ENCODE measurements around the gene LGALS1.
"Not testable (repeated sequence)": the region's sequence is repeated elsewhere in the genome, so short reads cannot be mapped to it uniquely, and the experiment has no call there.

Gene LGALS1

GRCh38 chr22:37680191-37680851 lies 4.9 kb downstream of the LGALS1 start:
- Histone ChIP-seq H3K36me3 (ENCODE audit: control insufficient read depth, insufficient read depth, low read length) (peaks cover 12% of the 10 kb centered on the region; the same call in 1 of the 2 replicates), H3K9ac (ENCODE audit: low read length) (no peak overlapping the region), H3K9me3 (ENCODE audit: control insufficient read depth, insufficient read depth, low read depth, low read length) (no peaks in the 10 kb centered on the region), H3K27me3 (ENCODE audit: control insufficient read depth, insufficient read depth, low read length) (no peaks in the 10 kb centered on the region), H3K4me1 (ENCODE audit: control insufficient read depth, insufficient read depth, low read length) (peaks cover 6% of the 10 kb centered on the region), H3K27ac (ENCODE audit: low read depth, low read length) (no peak overlapping the region), H3K4me3 (ENCODE audit: low read depth, low read length) (no peak overlapping the region)

GRCh38 chr22:37681001-37681424 lies 5.6 kb downstream of the LGALS1 start:
- Histone ChIP-seq H3K4me3 (ENCODE audit: low read depth, low read length) (no peak overlapping the region), H3K27me3 (ENCODE audit: control insufficient read depth, insufficient read depth, low read length) (no peaks in the 10 kb centered on the region), H3K36me3 (ENCODE audit: control insufficient read depth, insufficient read depth, low read length) (peaks cover 12% of the 10 kb centered on the region; the same call in 1 of the 2 replicates), H3K9me3 (ENCODE audit: control insufficient read depth, insufficient read depth, low read depth, low read length) (no peaks in the 10 kb centered on the region), H3K27ac (ENCODE audit: low read depth, low read length) (no peak overlapping the region), H3K9ac (ENCODE audit: low read length) (no peak overlapping the region), H3K4me1 (ENCODE audit: control insufficient read depth, insufficient read depth, low read length) (peaks cover 6% of the 10 kb centered on the region)

- no peaks in the 10 kb centered on the region for H3K9me3 ChIP-seq (ENCODE audit: control insufficient read depth, insufficient read depth, low read depth, low read length)
- no peak overlapping the region for H3K27ac ChIP-seq (ENCODE audit: low read depth, low read length)
- H3K27me3 ChIP-seq (ENCODE audit: control insufficient read depth, insufficient read depth, low read length), result no peaks in the 10 kb centered on the region
- no peak overlapping the region for H3K4me3 ChIP-seq (ENCODE audit: low read depth, low read length)
- H3K4me1 ChIP-seq (ENCODE audit: control insufficient read depth, insufficient read depth, low read length), result peaks cover 1% of the 10 kb centered on the region
- H3K9ac ChIP-seq (ENCODE audit: low read length), result no peak overlapping the region
- H3K36me3 ChIP-seq (ENCODE audit: control insufficient read depth, insufficient read depth, low read length), result peaks cover 12% of the 10 kb centered on the region; the same call in 1 of the 2 replicates
Observed at GRCh38 chr22:37681556-37682049, 6.2 kb downstream of the LGALS1 start.

- no peak overlapping the region for H3K4me3 ChIP-seq (ENCODE audit: low read depth, low read length)
- peaks cover 18% of the 10 kb centered on the region for H3K36me3 ChIP-seq (ENCODE audit: control insufficient read depth, insufficient read depth, low read length)
- H3K4me1 ChIP-seq (ENCODE audit: control insufficient read depth, insufficient read depth, low read length), result peaks cover 4% of the 10 kb centered on the region; the same call in 1 of the 2 replicates
- no peak overlapping the region for H3K9ac ChIP-seq (ENCODE audit: low read length)
- H3K27ac ChIP-seq (ENCODE audit: low read depth, low read length), result no peak overlapping the region
- no peaks in the 10 kb centered on the region for H3K27me3 ChIP-seq (ENCODE audit: control insufficient read depth, insufficient read depth, low read length)
- H3K9me3 ChIP-seq (ENCODE audit: control insufficient read depth, insufficient read depth, low read depth, low read length), result no peaks in the 10 kb centered on the region
Observed at GRCh38 chr22:37684803-37685615, 9.6 kb downstream of the LGALS1 start.

- Histone ChIP-seq H3K27me3 (ENCODE audit: control insufficient read depth, insufficient read depth, low read length) (no peaks in the 10 kb centered on the region), H3K4me1 (ENCODE audit: control insufficient read depth, insufficient read depth, low read length) (peaks cover 4% of the 10 kb centered on the region; the same call in 1 of the 2 replicates), H3K9me3 (ENCODE audit: control insufficient read depth, insufficient read depth, low read depth, low read length) (no peaks in the 10 kb centered on the region), H3K9ac (ENCODE audit: low read length) (peak within 1 kb of the TSS; percentile 96), H3K36me3 (ENCODE audit: control insufficient read depth, insufficient read depth, low read length) (peaks cover 30% of the 10 kb centered on the region), H3K4me3 (ENCODE audit: low read depth, low read length) (peak within 1 kb of the TSS; percentile 92), H3K27ac (ENCODE audit: low read depth, low read length) (peak within 1 kb of the TSS; percentile 88)
Observed at GRCh38 chr22:37686002-37686982, 10.9 kb downstream of the LGALS1 start, which contains the start of gene NOL12. Gene NOL12 (plus strand): TSS chr22:37686343. CDS start chr22:37686393, 50 bp downstream.

GRCh38 chr22:37690407-37690806 lies 15.0 kb downstream of the LGALS1 start:
- Histone ChIP-seq H3K9ac (ENCODE audit: low read length) (no peak overlapping the region), H3K4me1 (ENCODE audit: control insufficient read depth, insufficient read depth, low read length) (peaks cover 4% of the 10 kb centered on the region; the same call in 1 of the 2 replicates), H3K27me3 (ENCODE audit: control insufficient read depth, insufficient read depth, low read length) (no peaks in the 10 kb centered on the region), H3K36me3 (ENCODE audit: control insufficient read depth, insufficient read depth, low read length) (peaks cover 54% of the 10 kb centered on the region), H3K27ac (ENCODE audit: low read depth, low read length) (no peak overlapping the region), H3K9me3 (ENCODE audit: control insufficient read depth, insufficient read depth, low read depth, low read length) (no peaks in the 10 kb centered on the region), H3K4me3 (ENCODE audit: low read depth, low read length) (no peak overlapping the region)

GRCh38 chr22:37690901-37691504 lies 15.6 kb downstream of the LGALS1 start:
- Histone ChIP-seq H3K27ac (ENCODE audit: low read depth, low read length) (no peak overlapping the region), H3K27me3 (ENCODE audit: control insufficient read depth, insufficient read depth, low read length) (no peaks in the 10 kb centered on the region), H3K4me1 (ENCODE audit: control insufficient read depth, insufficient read depth, low read length) (peaks cover 4% of the 10 kb centered on the region; the same call in 1 of the 2 replicates), H3K9me3 (ENCODE audit: control insufficient read depth, insufficient read depth, low read depth, low read length) (no peaks in the 10 kb centered on the region), H3K9ac (ENCODE audit: low read length) (no peak overlapping the region), H3K36me3 (ENCODE audit: control insufficient read depth, insufficient read depth, low read length) (peaks cover 54% of the 10 kb centered on the region), H3K4me3 (ENCODE audit: low read depth, low read length) (no peak overlapping the region)

- Histone ChIP-seq H3K9ac (ENCODE audit: low read length) (no peak overlapping the region), H3K9me3 (ENCODE audit: control insufficient read depth, insufficient read depth, low read depth, low read length) (no peaks in the 10 kb centered on the region), H3K27me3 (ENCODE audit: control insufficient read depth, insufficient read depth, low read length) (no peaks in the 10 kb centered on the region), H3K4me3 (ENCODE audit: low read depth, low read length) (no peak overlapping the region), H3K36me3 (ENCODE audit: control insufficient read depth, insufficient read depth, low read length) (peaks cover 54% of the 10 kb centered on the region), H3K27ac (ENCODE audit: low read depth, low read length) (no peak overlapping the region), H3K4me1 (ENCODE audit: control insufficient read depth, insufficient read depth, low read length) (no peaks in the 10 kb centered on the region)
Observed at GRCh38 chr22:37692627-37693285, 17.3 kb downstream of the LGALS1 start.

- not testable (repeated sequence) for H3K9ac ChIP-seq (ENCODE audit: low read length); H3K4me1 ChIP-seq (ENCODE audit: control insufficient read depth, insufficient read depth, low read length); H3K4me3 ChIP-seq (ENCODE audit: low read depth, low read length); H3K27ac ChIP-seq (ENCODE audit: low read depth, low read length); H3K9me3 ChIP-seq (ENCODE audit: control insufficient read depth, insufficient read depth, low read depth, low read length); H3K27me3 ChIP-seq (ENCODE audit: control insufficient read depth, insufficient read depth, low read length)
- H3K36me3 ChIP-seq (ENCODE audit: control insufficient read depth, insufficient read depth, low read length), result peaks cover 46% of the 10 kb centered on the region
Observed at GRCh38 chr22:37694131-37694530, 18.7 kb downstream of the LGALS1 start.

GRCh38 chr22:37696260-37696656 lies 20.8 kb downstream of the LGALS1 start:
- H3K27me3 ChIP-seq (ENCODE audit: control insufficient read depth, insufficient read depth, low read length); H3K27ac ChIP-seq (ENCODE audit: low read depth, low read length); H3K9me3 ChIP-seq (ENCODE audit: control insufficient read depth, insufficient read depth, low read depth, low read length); H3K9ac ChIP-seq (ENCODE audit: low read length); H3K4me1 ChIP-seq (ENCODE audit: control insufficient read depth, insufficient read depth, low read length): not testable (repeated sequence)
- 0 out of 2 replicates have a peak overlapping the region, but pooled peaks have one; percentile 23 for H3K4me3 ChIP-seq (ENCODE audit: low read depth, low read length)
- H3K36me3 ChIP-seq (ENCODE audit: control insufficient read depth, insufficient read depth, low read length), result peaks cover 38% of the 10 kb centered on the region

Data from HUES6 (cell line).